Measurements from ENCODE around the gene SYNPO2. TPM values are rescaled to one million over a fixed set of nuclear protein-coding genes. Genes with fewer than 3 reads are reported as not detected.

The SYNPO2 gene
- total and polyA plus RNA-seq, 10 of the 15 experiments (the other 5 are each of a cell fraction or from before 2014, with no cell fraction given): 0.04 to 0.34 (median 0.28) TPM

- H3K9me3 ChIP-seq (replicated peaks; ENCODE audit: control insufficient read depth, insufficient read depth, low read length): no peaks in the 10 kb centered on the region
- BruUV-seq (replicated peaks): no TSS peak
- in situ Hi-C loops (cut with MboI) (no loop called here), intact Hi-C loops (cut with micrococcal nuclease; ENCODE audit: unreplicated experiment) (no loop called here)
- POLR2A ChIA-PET: no interaction called here
- 62% methylated on average over 4 of the region's 4 CpGs for WGBS (ENCODE audit: insufficient coverage, insufficient replicate concordance, low lambda C conversion rate, missing lambda C conversion rate)
- no peak overlapping the region for H3K4me2 ChIP-seq (ENCODE audit: control insufficient read depth, insufficient read depth)
- SMC1A ChIA-PET (ENCODE audit: uncharacterized antibody, unreplicated experiment): interaction anchor here (1.2 to 2.2 kb wide), 4 partner anchors 63 to 148 kb away, joined by 3 to 8 read pairs (median 4); no protein-coding TSS in a partner anchor
- CTCF ChIA-PET: interaction anchor here (0.6 to 11.9 kb wide), 6 partner anchors 15 to 148 kb away, joined by 3 to 121 read pairs (median 3); no protein-coding TSS in a partner anchor
- no peak overlapping the region for H2AFZ ChIP-seq (ENCODE audit: control insufficient read depth, low read depth, low read length)
- H3K4me3 ChIP-seq: peak overlapping the region; percentile 59; the same call in 1 of the 2 replicates
- H3K27me3 ChIP-seq (replicated peaks in 1 of 2; ENCODE audit: control insufficient read depth in 2 of 2, insufficient read depth in 2 of 2, low read length in 1 of 2): peaks cover 0 to 15% of the 10 kb centered on the region in 2 experiments; a peak in 2 of 4 replicates
- H3K79me2 ChIP-seq (ENCODE audit: control insufficient read depth, insufficient read depth, low read length): no peaks in the 10 kb centered on the region
- no peak for ATAC-seq
- no peaks in the 10 kb centered on the region for H4K20me1 ChIP-seq (ENCODE audit: control insufficient read depth, insufficient read depth)
- H3K4me1 ChIP-seq (ENCODE audit: control insufficient read depth, insufficient read depth, low read length): no peaks in the 10 kb centered on the region
- H3K36me3 ChIP-seq (ENCODE audit: control insufficient read depth in 2 of 2, insufficient read depth in 2 of 2, low read length in 1 of 2): no peaks in the 10 kb centered on the region
- no peak overlapping the region for H3K9ac ChIP-seq (ENCODE audit: control insufficient read depth, insufficient read depth, low read length)
- FAIRE-seq: no peak
- no peak overlapping the region for H3K27ac ChIP-seq (ENCODE audit: control insufficient read depth, insufficient read depth)
- DNase-seq (ENCODE audit: low read depth, low spot score): no peak
- RAD21 ChIA-PET (ENCODE audit: unreplicated experiment): no interaction called here
- TF ChIP-seq NKRF (conservative IDR thresholded peaks at IDR 0.05): no peak
- TF ChIP-seq, protein P1, sequence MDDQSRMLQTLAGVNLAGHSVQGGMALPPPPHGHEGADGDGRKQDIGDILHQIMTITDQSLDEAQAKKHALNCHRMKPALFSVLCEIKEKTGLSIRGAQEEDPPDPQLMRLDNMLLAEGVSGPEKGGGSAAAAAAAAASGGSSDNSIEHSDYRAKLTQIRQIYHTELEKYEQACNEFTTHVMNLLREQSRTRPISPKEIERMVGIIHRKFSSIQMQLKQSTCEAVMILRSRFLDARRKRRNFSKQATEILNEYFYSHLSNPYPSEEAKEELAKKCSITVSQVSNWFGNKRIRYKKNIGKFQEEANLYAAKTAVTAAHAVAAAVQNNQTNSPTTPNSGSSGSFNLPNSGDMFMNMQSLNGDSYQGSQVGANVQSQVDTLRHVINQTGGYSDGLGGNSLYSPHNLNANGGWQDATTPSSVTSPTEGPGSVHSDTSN (IDR thresholded peaks at IDR 0.05; ENCODE audit: insufficient replicate concordance, low read depth, low read length): no peak
- TF ChIP-seq JUNB (IDR thresholded peaks at IDR 0.05): no peak
- TF ChIP-seq ETV6 (conservative IDR thresholded peaks at IDR 0.05 in 1 of 2, IDR thresholded peaks at IDR 0.05 in 1 of 2; ENCODE audit: borderline replicate concordance in 1 of 2, low read depth in 1 of 2): no peak
- no peak for TF ChIP-seq GABPA (IDR thresholded peaks at IDR 0.05; ENCODE audit: low read depth)
- no peak for TF ChIP-seq SP1 (IDR thresholded peaks at IDR 0.05; ENCODE audit: low read depth, low read length)
- TF ChIP-seq MTA3 (IDR thresholded peaks at IDR 0.05; ENCODE audit: borderline replicate concordance, low read length): no peak
- no peak for TF ChIP-seq ZNF592 (IDR thresholded peaks at IDR 0.05)
- TF ChIP-seq BACH1 (IDR thresholded peaks at IDR 0.05; ENCODE audit: borderline replicate concordance): no peak
- TF ChIP-seq SMAD5 (IDR thresholded peaks at IDR 0.05; ENCODE audit: low read depth): no peak
- TF ChIP-seq CHD2 (IDR thresholded peaks at IDR 0.05; ENCODE audit: borderline replicate concordance, low read depth, low read length): no peak
- no peak for TF ChIP-seq NRF1 (conservative IDR thresholded peaks at IDR 0.05; ENCODE audit: low read depth, low read length)
- TF ChIP-seq ZBED1 (IDR thresholded peaks at IDR 0.05; ENCODE audit: borderline replicate concordance): no peak
- TF ChIP-seq, protein P2, sequence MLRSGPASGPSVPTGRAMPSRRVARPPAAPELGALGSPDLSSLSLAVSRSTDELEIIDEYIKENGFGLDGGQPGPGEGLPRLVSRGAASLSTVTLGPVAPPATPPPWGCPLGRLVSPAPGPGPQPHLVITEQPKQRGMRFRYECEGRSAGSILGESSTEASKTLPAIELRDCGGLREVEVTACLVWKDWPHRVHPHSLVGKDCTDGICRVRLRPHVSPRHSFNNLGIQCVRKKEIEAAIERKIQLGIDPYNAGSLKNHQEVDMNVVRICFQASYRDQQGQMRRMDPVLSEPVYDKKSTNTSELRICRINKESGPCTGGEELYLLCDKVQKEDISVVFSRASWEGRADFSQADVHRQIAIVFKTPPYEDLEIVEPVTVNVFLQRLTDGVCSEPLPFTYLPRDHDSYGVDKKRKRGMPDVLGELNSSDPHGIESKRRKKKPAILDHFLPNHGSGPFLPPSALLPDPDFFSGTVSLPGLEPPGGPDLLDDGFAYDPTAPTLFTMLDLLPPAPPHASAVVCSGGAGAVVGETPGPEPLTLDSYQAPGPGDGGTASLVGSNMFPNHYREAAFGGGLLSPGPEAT (IDR thresholded peaks at IDR 0.05; ENCODE audit: low read depth): no peak
Measured at GRCh38 chr4:118889312-118889691, 648 bp downstream of the SYNPO2 start.

Data from GM12878 (cell line).